NB4 (cell line): ENCODE measurements around the gene BBS4.
"Not testable (repeated sequence)": the region's sequence is repeated elsewhere in the genome, so short reads cannot be mapped to it uniquely, and the experiment has no call there.

ENCODE experiments used
- CTCF ChIP-seq: IDR thresholded peaks from one replicate; pipeline ENCODE4 v1.5.1; 2012; ENCODE audit warnings: low read depth, low read length
- MAX ChIP-seq: IDR thresholded peaks from 2 replicates; pipeline ENCODE4 v1.6.1; 2011; ENCODE audit warnings: low read depth, low read length
- MYC ChIP-seq: IDR thresholded peaks from 2 replicates; pipeline ENCODE4 v1.6.1; 2011; ENCODE audit warnings: low read depth, low read length
- POLR2A ChIP-seq: IDR thresholded peaks from 2 replicates; pipeline ENCODE4 v1.6.1; 2011; ENCODE audit warnings: mild to moderate bottlenecking; ENCODE audit not compliant: insufficient read length; ENCODE audit errors: extremely low read depth

GRCh38 chr15:72636519-72637282 lies 49.3 kb upstream of the BBS4 start:
- not testable (repeated sequence) for TF ChIP-seq CTCF, POLR2A, MAX, MYC
